Natural killer cell (primary cell): ENCODE measurements around the gene SCAPER. TPM values are rescaled to one million over a fixed set of nuclear protein-coding genes. Genes with fewer than 3 reads are reported as not detected.

Experiments
- ATAC-seq, 3 donors: fragments of 150-1000 bp in 2 of 3; fragments of 200-7000 bp in 1 of 3; cut with Tn5 transposase; 1 replicate in 1 of 3; 2 replicates in 2 of 3; pipeline ENCODE4 v1.10.0; 2021; ENCODE audit warnings: mild to moderate bottlenecking in 2 of 3, moderate library complexity in 2 of 3
- DNase-seq, 2 donors: peaks; one replicate each; pipeline versions ENCODE4 v3.0.0 to v3.0.0-alpha.2; 2013 to 2021; ENCODE audit warnings: mixed read lengths in 1 of 2
- H3K27ac ChIP-seq: one replicate; pipeline ENCODE4 v1.5.1; 2013; ENCODE audit warnings: mild to moderate bottlenecking, low read length
- H3K27me3 ChIP-seq: one replicate; pipeline ENCODE4 v1.6.1; 2013; ENCODE audit warnings: low read length; ENCODE audit not compliant: control insufficient read depth, insufficient read depth
- H3K36me3 ChIP-seq: one replicate; pipeline ENCODE4 v1.6.1; 2013; ENCODE audit warnings: low read length; ENCODE audit not compliant: control insufficient read depth, insufficient read depth
- H3K4me1 ChIP-seq: one replicate; pipeline ENCODE4 v1.6.1; 2013; ENCODE audit warnings: low read length; ENCODE audit not compliant: control insufficient read depth, insufficient read depth
- H3K4me3 ChIP-seq: one replicate; pipeline ENCODE4 v1.5.1; 2013; ENCODE audit warnings: low read length
- H3K9me3 ChIP-seq: one replicate; pipeline ENCODE4 v1.6.1; 2013; ENCODE audit warnings: low read length; ENCODE audit not compliant: control insufficient read depth, insufficient read depth
- H3K27ac Mint-ChIP-seq, 2 donors: one replicate each; pipeline ENCODE4 v1.8.0; 2022; ENCODE audit warnings: mild to moderate bottlenecking in 2 of 2, mixed read lengths in 2 of 2, moderate library complexity in 1 of 2
- H3K27me3 Mint-ChIP-seq, 2 donors: one replicate each; pipeline ENCODE4 v1.8.0; 2022; ENCODE audit warnings: low read depth in 2 of 2, mixed read lengths in 2 of 2
- H3K36me3 Mint-ChIP-seq: one replicate; pipeline ENCODE4 v1.8.0; 2022; ENCODE audit warnings: mixed read lengths
- H3K4me1 Mint-ChIP-seq, 2 donors: one replicate each; pipeline ENCODE4 v1.8.0; 2022; ENCODE audit warnings: mixed read lengths in 2 of 2
- H3K4me3 Mint-ChIP-seq: one replicate; pipeline ENCODE4 v1.8.0; 2022; ENCODE audit warnings: mild to moderate bottlenecking, moderate library complexity, mixed read lengths
- H3K9me3 Mint-ChIP-seq, 2 donors: one replicate each; pipeline ENCODE4 v1.8.0; 2022; ENCODE audit warnings: mixed read lengths in 2 of 2
- CTCF ChIP-seq: fragments of 200-600 bp; IDR thresholded peaks from one replicate; pipeline ENCODE4 v1.8.0; 2022; ENCODE audit warnings: antibody characterized with exemption
- WGBS: methylation state at CpG from one replicate; pipeline ENCODE4 v1.1.7; 2013; ENCODE audit warnings: missing lambda C conversion rate; ENCODE audit not compliant: insufficient coverage; 5-methylcytosine and 5-hydroxymethylcytosine counted together
- intact Hi-C: fragments of 100-400 bp; cut with micrococcal nuclease; formaldehyde crosslinking; loops from one replicate; pipeline ENCODE4 v1.14.2; 2022
- total RNA-seq, 4 donors: library from RNA; stranded (reverse); fragments of 120-200 nt in 1 of 4; gene quantifications; one replicate each; pipeline versions ENCODE4 v1.2.3 to v1.2.4, GENCODE V29; 2013 to 2022

Gene SCAPER
- total RNA-seq, 3 donors from 2014 or later (not counting 1 experiment from before 2014, with no cell fraction given) = 48.1 to 53.6 (median 51.8) TPM

- no peak overlapping the region for H3K4me3 Mint-ChIP-seq
- no peak for ATAC-seq
- intact Hi-C loops = no loop called here
Measured at GRCh38 chr15:76582550-76582949, 322.6 kb downstream of the SCAPER start.

GRCh38 chr15:76577879-76578512, 327.1 kb downstream of the SCAPER start:
- H3K27me3 ChIP-seq = no peaks in the 10 kb centered on the region
- Mint-ChIP-seq H3K9me3 (no peaks in the 10 kb centered on the region), H3K27ac (no peak overlapping the region), H3K27me3 (no peaks in the 10 kb centered on the region), H3K4me3 (no peak overlapping the region), H3K36me3 (no peaks in the 10 kb centered on the region), H3K4me1 (peaks cover 18 to 24% of the 10 kb centered on the region in 2 donors)
- intact Hi-C loops = no loop called here
- no peak for TF ChIP-seq CTCF
- no peaks in the 10 kb centered on the region for H3K36me3 ChIP-seq
- DNase-seq (peak in 1 of 2 donors; percentile 0), ATAC-seq (peak in 1 of 3 donors; percentile 48)
- WGBS = 96% methylated on average over 5 of the region's 5 CpGs
- H3K27ac ChIP-seq = no peak overlapping the region
- no peak overlapping the region for H3K4me3 ChIP-seq
- peaks cover 7% of the 10 kb centered on the region for H3K4me1 ChIP-seq
- no peaks in the 10 kb centered on the region for H3K9me3 ChIP-seq

More at GRCh38 chr15:76582550-76582949, 322.6 kb downstream of the SCAPER start:
- Mint-ChIP-seq H3K9me3 (no peaks in the 10 kb centered on the region), H3K27ac (no peak overlapping the region), H3K4me1 (peaks cover 12 to 13% of the 10 kb centered on the region in 2 donors), H3K36me3 (no peaks in the 10 kb centered on the region), H3K27me3 (no peaks in the 10 kb centered on the region)
- no peak for TF ChIP-seq CTCF
- 75% methylated on average over 5 of the region's 5 CpGs for WGBS
- Histone ChIP-seq H3K9me3 (no peaks in the 10 kb centered on the region), H3K4me3 (no peak overlapping the region), H3K4me1 (peaks cover 7% of the 10 kb centered on the region), H3K36me3 (no peaks in the 10 kb centered on the region), H3K27ac (no peak overlapping the region), H3K27me3 (no peaks in the 10 kb centered on the region)
- no peak for DNase-seq

- Mint-ChIP-seq H3K27ac (no peak overlapping the region), H3K27me3 (no peaks in the 10 kb centered on the region), H3K4me3 (no peak overlapping the region), H3K36me3 (no peaks in the 10 kb centered on the region), H3K4me1 (peaks cover 18 to 31% of the 10 kb centered on the region in 2 donors), H3K9me3 (no peaks in the 10 kb centered on the region)
- intact Hi-C loops = no loop called here
- TF ChIP-seq CTCF = no peak
- no peak for ATAC-seq
- Histone ChIP-seq H3K27ac (no peak overlapping the region), H3K4me1 (peaks cover 7% of the 10 kb centered on the region), H3K27me3 (no peaks in the 10 kb centered on the region), H3K4me3 (no peak overlapping the region), H3K9me3 (no peaks in the 10 kb centered on the region), H3K36me3 (no peaks in the 10 kb centered on the region)
- no peak for DNase-seq
- 93% methylated on average over 9 of the region's 9 CpGs for WGBS
Measured at GRCh38 chr15:76576523-76577279, 328.4 kb downstream of the SCAPER start.
